Suprapubic skin (tissue), 4 donors: ENCODE results near the gene EDAR.

ENCODE experiments used
- POLR2A ChIP-seq, 2 donors: fragments of 450-650 bp; IDR thresholded peaks; one replicate each; pipeline ENCODE4 v1.6.1; 2017; ENCODE audit warnings: antibody characterized with exemption in 2 of 2, mild to moderate bottlenecking in 2 of 2, moderate library complexity in 2 of 2
- POLR2AphosphoS5 ChIP-seq, 3 donors: sonication (generic); formaldehyde crosslinking; IDR thresholded peaks; one replicate each; pipeline ENCODE4 v1.6.1; 2017; ENCODE audit warnings: antibody characterized with exemption in 3 of 3
- TF ChIP-seq, protein P1 (sequence below), 2 donors: fragments of 200-600 bp in 1 of 2; fragments of 450-650 bp in 1 of 2; sonication (generic) in 1 of 2; IDR thresholded peaks; one replicate each; pipeline ENCODE4 v1.5.1; 2016 to 2019; ENCODE audit warnings: antibody characterized with exemption in 2 of 2, mild to moderate bottlenecking in 1 of 2, moderate library complexity in 1 of 2

GRCh38 chr2:108940156-108940555 is 48.9 kb downstream of the EDAR start:
- TF ChIP-seq, protein P1, sequence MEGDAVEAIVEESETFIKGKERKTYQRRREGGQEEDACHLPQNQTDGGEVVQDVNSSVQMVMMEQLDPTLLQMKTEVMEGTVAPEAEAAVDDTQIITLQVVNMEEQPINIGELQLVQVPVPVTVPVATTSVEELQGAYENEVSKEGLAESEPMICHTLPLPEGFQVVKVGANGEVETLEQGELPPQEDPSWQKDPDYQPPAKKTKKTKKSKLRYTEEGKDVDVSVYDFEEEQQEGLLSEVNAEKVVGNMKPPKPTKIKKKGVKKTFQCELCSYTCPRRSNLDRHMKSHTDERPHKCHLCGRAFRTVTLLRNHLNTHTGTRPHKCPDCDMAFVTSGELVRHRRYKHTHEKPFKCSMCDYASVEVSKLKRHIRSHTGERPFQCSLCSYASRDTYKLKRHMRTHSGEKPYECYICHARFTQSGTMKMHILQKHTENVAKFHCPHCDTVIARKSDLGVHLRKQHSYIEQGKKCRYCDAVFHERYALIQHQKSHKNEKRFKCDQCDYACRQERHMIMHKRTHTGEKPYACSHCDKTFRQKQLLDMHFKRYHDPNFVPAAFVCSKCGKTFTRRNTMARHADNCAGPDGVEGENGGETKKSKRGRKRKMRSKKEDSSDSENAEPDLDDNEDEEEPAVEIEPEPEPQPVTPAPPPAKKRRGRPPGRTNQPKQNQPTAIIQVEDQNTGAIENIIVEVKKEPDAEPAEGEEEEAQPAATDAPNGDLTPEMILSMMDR (IDR thresholded peaks at IDR 0.05): no peak
- TF ChIP-seq POLR2A (IDR thresholded peaks at IDR 0.05) (no peak), POLR2AphosphoS5 (IDR thresholded peaks at IDR 0.05) (no peak)
